ENCODE results near the gene VBP1. TPM values are rescaled to one million over a fixed set of nuclear protein-coding genes. Genes with fewer than 3 reads are reported as not detected.

The VBP1 gene
- polyA plus RNA-seq, 1 of the 3 experiments (the other 2 are of a cell fraction): 13.8 TPM

DNA sequence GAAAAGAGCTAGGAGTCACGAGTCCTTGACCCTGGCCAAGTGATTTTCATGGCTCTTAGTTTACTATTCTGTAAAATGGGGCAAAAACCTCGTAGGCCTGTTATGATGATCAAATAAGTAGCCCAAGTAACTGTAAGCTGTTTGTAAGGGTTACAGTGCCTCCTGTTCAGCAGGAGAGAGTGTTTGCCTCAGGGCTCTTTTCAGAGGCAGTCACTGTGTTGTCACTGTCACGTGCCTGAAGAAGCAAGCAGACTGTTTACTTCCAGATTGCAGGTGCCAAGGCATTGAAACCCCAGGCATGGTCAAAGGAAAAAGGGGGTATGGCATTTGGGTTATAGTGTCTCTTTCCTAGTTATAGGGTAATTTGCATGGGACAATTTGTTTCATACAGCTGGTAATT, 43.5 kb downstream of the VBP1 start (continued):
- TF ChIP-seq PBX3 (IDR thresholded peaks at IDR 0.05) (no peak), GABPA (IDR thresholded peaks at IDR 0.05; ENCODE audit: low read depth) (no peak), RXRA (IDR thresholded peaks at IDR 0.05; ENCODE audit: borderline replicate concordance, low read depth) (no peak), YY1 (IDR thresholded peaks at IDR 0.05; ENCODE audit: low read depth) (no peak), CHD2 (IDR thresholded peaks at IDR 0.05; ENCODE audit: low read length, partially characterized antibody) (no peak), NRF1 (IDR thresholded peaks at IDR 0.05; ENCODE audit: low read depth, low read length) (no peak), TEAD4 (IDR thresholded peaks at IDR 0.05; ENCODE audit: borderline replicate concordance, insufficient read depth) (no peak)
- TF ChIP-seq, protein P1, sequence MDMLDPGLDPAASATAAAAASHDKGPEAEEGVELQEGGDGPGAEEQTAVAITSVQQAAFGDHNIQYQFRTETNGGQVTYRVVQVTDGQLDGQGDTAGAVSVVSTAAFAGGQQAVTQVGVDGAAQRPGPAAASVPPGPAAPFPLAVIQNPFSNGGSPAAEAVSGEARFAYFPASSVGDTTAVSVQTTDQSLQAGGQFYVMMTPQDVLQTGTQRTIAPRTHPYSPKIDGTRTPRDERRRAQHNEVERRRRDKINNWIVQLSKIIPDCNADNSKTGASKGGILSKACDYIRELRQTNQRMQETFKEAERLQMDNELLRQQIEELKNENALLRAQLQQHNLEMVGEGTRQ (IDR thresholded peaks at IDR 0.05; ENCODE audit: borderline replicate concordance, low read depth, low read length): no peak

GRCh38 chrX:155262970-155263754, 46.9 kb downstream of the VBP1 start:
- ChIA-PET CTCF (no interaction called here), POLR2A (interaction anchor here (1.0 kb wide), 1 partner anchor 12 kb away, joined by 3 read pairs; no protein-coding TSS in a partner anchor)
- TF ChIP-seq JUND (IDR thresholded peaks at IDR 0.05): no peak
- no peak for TF ChIP-seq GATA2 (CRISPR knock-in tag; IDR thresholded peaks at IDR 0.05)
- no peak for TF ChIP-seq RAD21 (IDR thresholded peaks at IDR 0.05; ENCODE audit: low read length)
- TF ChIP-seq TEAD4 (IDR thresholded peaks at IDR 0.05; ENCODE audit: borderline replicate concordance, insufficient read depth): no peak
- TF ChIP-seq SIN3A (IDR thresholded peaks at IDR 0.05; ENCODE audit: borderline replicate concordance, low read depth, low read length): no peak
- TF ChIP-seq FOXJ3 (CRISPR knock-in tag; IDR thresholded peaks at IDR 0.05): no peak
- TF ChIP-seq MAX (IDR thresholded peaks at IDR 0.05; ENCODE audit: low read depth): no peak
- no peak for TF ChIP-seq NRF1 (IDR thresholded peaks at IDR 0.05; ENCODE audit: low read depth, low read length)
- TF ChIP-seq EZH2phosphoT487 (IDR thresholded peaks at IDR 0.05; ENCODE audit: borderline replicate concordance, low read depth): no peak
- TF ChIP-seq YY1 (IDR thresholded peaks at IDR 0.05; ENCODE audit: low read depth): no peak
- no peak for TF ChIP-seq MXI1 (IDR thresholded peaks at IDR 0.05; ENCODE audit: low read depth, low read length)
- TF ChIP-seq POLR2AphosphoS5 (IDR thresholded peaks at IDR 0.05; ENCODE audit: low read depth, low read length): no peak
- no peak for TF ChIP-seq RCOR1 (IDR thresholded peaks at IDR 0.05; ENCODE audit: low read length)
- TF ChIP-seq ELF1 (IDR thresholded peaks at IDR 0.05): no peak
- Histone ChIP-seq H3K9me3 (no peaks in the 10 kb centered on the region), H4K20me1 (ENCODE audit: insufficient read depth) (no peaks in the 10 kb centered on the region), H3K9me2 (no peaks in the 10 kb centered on the region), H3K9ac (no peak overlapping the region; the same call in 1 of the 2 replicates), H3F3A (replicated peaks; ENCODE audit: insufficient read depth) (no peaks in the 10 kb centered on the region), H3K36me3 (replicated peaks in 1 of 2; ENCODE audit: control insufficient read depth in 1 of 2, insufficient read depth in 2 of 2, low read length in 1 of 2) (no peaks in the 10 kb centered on the region), H3K79me2 (ENCODE audit: insufficient read depth) (no peaks in the 10 kb centered on the region), H3K27ac (ENCODE audit: low read depth in 2 of 2, low read length in 1 of 2) (no peak overlapping the region), H2AFZ (ENCODE audit: low read depth) (peak overlapping the region; percentile 81), H3K4me2 (peak overlapping the region; percentile 71), H3K4me1 (ENCODE audit: control insufficient read depth in 1 of 2, insufficient read depth in 2 of 2, low read depth in 1 of 2, low read length in 1 of 2) (no peaks in the 10 kb centered on the region; a peak in 1 of 4 replicates), H3K4me3 (ENCODE audit: low read depth in 2 of 2, low read length in 1 of 2) (peak overlapping the region; percentile 71 to 75), H3K27me3 (ENCODE audit: insufficient read depth) (no peaks in the 10 kb centered on the region)
- no peak for DNase-seq
- 21% methylated on average over 5 of the region's 5 CpGs for WGBS (ENCODE audit: low lambda C conversion rate)
